Measurements from ENCODE around the gene ZNF32. TPM values are rescaled to one million over a fixed set of nuclear protein-coding genes. Genes with fewer than 3 reads are reported as not detected.

The ZNF32 gene
- total RNA-seq, 1 donor from 2014 or later, result 25.7 TPM

DNA sequence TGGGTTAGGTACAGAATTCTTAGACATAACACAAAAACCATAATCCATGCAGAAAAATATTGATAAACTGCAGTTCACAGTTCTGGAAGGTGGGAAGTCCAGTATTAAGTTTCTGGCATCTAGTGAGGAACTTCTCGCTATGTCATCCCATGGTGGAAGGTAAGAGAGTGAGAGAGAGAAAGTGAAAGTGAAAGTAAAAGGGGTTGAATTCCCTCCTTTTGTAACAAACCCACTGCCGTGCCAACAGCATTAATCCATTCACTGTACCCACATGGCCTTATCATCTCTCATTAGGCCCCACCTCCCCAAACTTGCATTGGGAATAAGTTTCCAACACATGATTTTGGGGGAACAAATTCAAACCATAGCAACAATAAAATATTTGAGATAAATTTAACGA, 25.3 kb downstream of the ZNF32 start:
- H3K4me3 Mint-ChIP-seq (ENCODE audit: unreplicated experiment), result no peak overlapping the region
- DNase-seq (ENCODE audit: low spot score), result no peak

DNA sequence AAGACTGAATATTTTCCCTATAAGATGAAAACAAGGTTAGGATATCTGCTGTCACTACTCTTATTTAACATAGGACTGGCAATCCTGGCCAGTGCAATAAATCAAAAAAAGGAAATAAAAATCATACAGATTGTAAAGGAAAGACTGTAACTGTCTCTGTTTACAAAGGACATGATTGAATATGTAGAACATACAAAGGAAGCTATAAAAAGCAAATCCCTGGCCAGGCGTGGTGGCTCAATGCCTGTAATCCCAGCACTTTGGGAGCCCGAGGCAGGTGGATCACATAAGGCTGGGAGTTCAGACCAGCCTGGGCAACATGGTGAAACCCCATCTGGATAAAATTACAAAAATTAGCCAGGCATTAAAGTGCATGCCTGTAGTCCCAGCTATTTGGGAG, 26.6 kb downstream of the ZNF32 start:
- TF ChIP-seq, protein P1, sequence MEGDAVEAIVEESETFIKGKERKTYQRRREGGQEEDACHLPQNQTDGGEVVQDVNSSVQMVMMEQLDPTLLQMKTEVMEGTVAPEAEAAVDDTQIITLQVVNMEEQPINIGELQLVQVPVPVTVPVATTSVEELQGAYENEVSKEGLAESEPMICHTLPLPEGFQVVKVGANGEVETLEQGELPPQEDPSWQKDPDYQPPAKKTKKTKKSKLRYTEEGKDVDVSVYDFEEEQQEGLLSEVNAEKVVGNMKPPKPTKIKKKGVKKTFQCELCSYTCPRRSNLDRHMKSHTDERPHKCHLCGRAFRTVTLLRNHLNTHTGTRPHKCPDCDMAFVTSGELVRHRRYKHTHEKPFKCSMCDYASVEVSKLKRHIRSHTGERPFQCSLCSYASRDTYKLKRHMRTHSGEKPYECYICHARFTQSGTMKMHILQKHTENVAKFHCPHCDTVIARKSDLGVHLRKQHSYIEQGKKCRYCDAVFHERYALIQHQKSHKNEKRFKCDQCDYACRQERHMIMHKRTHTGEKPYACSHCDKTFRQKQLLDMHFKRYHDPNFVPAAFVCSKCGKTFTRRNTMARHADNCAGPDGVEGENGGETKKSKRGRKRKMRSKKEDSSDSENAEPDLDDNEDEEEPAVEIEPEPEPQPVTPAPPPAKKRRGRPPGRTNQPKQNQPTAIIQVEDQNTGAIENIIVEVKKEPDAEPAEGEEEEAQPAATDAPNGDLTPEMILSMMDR (IDR thresholded peaks at IDR 0.05; ENCODE audit: unreplicated experiment), result no peak
- Mint-ChIP-seq H3K4me1 (ENCODE audit: unreplicated experiment) (no peaks in the 10 kb centered on the region), H3K9me3 (ENCODE audit: unreplicated experiment) (no peaks in the 10 kb centered on the region), H3K4me3 (ENCODE audit: unreplicated experiment) (no peak overlapping the region), H3K27ac (ENCODE audit: unreplicated experiment) (no peak overlapping the region), H3K36me3 (ENCODE audit: low read depth, unreplicated experiment) (peaks cover 4% of the 10 kb centered on the region), H3K27me3 (ENCODE audit: unreplicated experiment) (peaks cover 2% of the 10 kb centered on the region)
- DNase-seq (ENCODE audit: low spot score), result no peak

More for the DNA sequence above, 25.3 kb downstream of the ZNF32 start:
- H3K9me3 Mint-ChIP-seq (ENCODE audit: unreplicated experiment), result peaks cover 2% of the 10 kb centered on the region
- H3K36me3 Mint-ChIP-seq (ENCODE audit: low read depth, unreplicated experiment), result no peaks in the 10 kb centered on the region
- no peak overlapping the region for H3K27ac Mint-ChIP-seq (ENCODE audit: unreplicated experiment)
- TF ChIP-seq, protein P1 (IDR thresholded peaks at IDR 0.05; ENCODE audit: unreplicated experiment), result no peak
- peaks cover 3% of the 10 kb centered on the region for H3K27me3 Mint-ChIP-seq (ENCODE audit: unreplicated experiment)
- no peaks in the 10 kb centered on the region for H3K4me1 Mint-ChIP-seq (ENCODE audit: unreplicated experiment)

DNA sequence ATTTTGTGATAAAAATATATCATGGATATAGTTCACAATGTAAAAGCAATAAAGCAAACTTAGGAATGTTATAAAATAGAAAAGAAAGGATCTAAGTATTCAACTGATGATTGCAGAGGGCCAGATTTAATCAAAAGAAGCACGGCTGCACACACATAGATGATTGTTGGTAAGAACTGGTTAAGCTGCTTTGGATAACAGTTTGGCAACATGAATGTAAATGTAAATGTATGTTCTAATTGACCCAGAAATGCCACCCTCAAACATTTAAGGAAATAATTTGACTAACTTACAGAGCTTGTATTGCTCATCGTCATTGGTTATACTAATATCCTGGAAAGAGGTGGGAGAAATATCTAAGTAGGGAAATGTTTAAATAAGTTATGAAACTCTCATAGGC, 29.3 kb downstream of the ZNF32 start:
- TF ChIP-seq, protein P1 (IDR thresholded peaks at IDR 0.05; ENCODE audit: unreplicated experiment), result no peak
- H3K4me1 Mint-ChIP-seq (ENCODE audit: unreplicated experiment), result no peaks in the 10 kb centered on the region
- H3K27me3 Mint-ChIP-seq (ENCODE audit: unreplicated experiment), result no peaks in the 10 kb centered on the region
- no peak overlapping the region for H3K27ac Mint-ChIP-seq (ENCODE audit: unreplicated experiment)
- peaks cover 21% of the 10 kb centered on the region for H3K36me3 Mint-ChIP-seq (ENCODE audit: low read depth, unreplicated experiment)
- H3K4me3 Mint-ChIP-seq (ENCODE audit: unreplicated experiment), result no peak overlapping the region
- no peak for DNase-seq (ENCODE audit: low spot score)
- H3K9me3 Mint-ChIP-seq (ENCODE audit: unreplicated experiment), result no peaks in the 10 kb centered on the region

DNA sequence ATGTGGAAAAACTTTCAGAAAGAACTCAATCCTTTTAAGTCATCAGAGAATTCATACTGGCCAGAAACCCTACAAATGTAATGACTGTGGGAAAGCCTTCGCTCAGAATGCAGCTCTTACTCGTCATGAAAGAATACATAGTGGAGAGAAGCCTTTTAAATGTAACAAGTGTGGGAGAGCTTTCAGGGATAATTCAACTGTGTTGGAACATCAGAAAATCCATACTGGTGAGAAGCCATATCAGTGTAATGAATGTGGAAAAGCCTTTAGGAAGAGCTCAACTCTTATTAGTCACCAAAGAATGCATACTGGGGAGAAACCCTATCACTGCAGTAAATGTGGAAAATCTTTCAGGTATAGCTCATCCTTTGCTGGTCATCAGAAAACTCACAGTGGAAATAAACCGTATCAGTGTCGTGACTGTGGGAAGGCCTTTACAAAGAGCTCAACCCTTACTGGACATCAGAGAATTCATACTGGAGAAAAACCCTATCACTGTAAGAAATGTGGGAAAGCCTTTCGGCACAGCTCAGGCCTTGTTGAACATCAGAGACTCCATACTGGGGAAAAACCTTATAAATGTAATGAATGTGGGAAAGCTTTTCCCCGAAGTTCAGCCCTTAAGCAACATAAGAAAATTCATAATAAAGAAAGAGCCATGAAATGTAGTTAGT, 31.8 kb downstream of the ZNF32 start:
- DNase-seq (ENCODE audit: low spot score), result no peak
- H3K27me3 Mint-ChIP-seq (ENCODE audit: unreplicated experiment), result no peaks in the 10 kb centered on the region
- no peaks in the 10 kb centered on the region for H3K9me3 Mint-ChIP-seq (ENCODE audit: unreplicated experiment)
- H3K4me1 Mint-ChIP-seq (ENCODE audit: unreplicated experiment), result no peaks in the 10 kb centered on the region
- TF ChIP-seq, protein P1 (IDR thresholded peaks at IDR 0.05; ENCODE audit: unreplicated experiment), result no peak
- no peak overlapping the region for H3K27ac Mint-ChIP-seq (ENCODE audit: unreplicated experiment)
- no peak overlapping the region for H3K4me3 Mint-ChIP-seq (ENCODE audit: unreplicated experiment)
- peaks cover 21% of the 10 kb centered on the region for H3K36me3 Mint-ChIP-seq (ENCODE audit: low read depth, unreplicated experiment)

DNA sequence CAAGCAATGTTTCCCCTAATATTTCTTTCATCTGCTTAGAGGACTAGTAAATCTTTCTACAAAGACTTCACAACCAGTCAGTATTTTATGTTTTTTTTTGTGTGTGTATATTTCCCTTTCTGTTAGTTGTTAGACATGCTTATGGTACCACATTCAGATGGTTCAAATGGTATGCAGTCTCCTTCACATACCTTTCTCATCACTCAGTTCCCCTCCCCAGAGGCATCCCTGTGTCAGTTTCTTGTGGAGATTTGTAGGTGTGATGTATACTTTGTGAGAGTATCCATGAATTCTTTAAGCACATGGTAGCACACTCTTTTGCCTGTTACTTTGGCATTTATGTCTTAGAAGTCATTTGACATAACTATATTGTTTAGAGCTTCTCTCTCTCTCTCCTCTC, 38.0 kb downstream of the ZNF32 start:
- no peak for DNase-seq (ENCODE audit: low spot score)
- Mint-ChIP-seq H3K36me3 (ENCODE audit: low read depth, unreplicated experiment) (peaks cover 5% of the 10 kb centered on the region), H3K4me3 (ENCODE audit: unreplicated experiment) (no peak overlapping the region), H3K27me3 (ENCODE audit: unreplicated experiment) (peaks cover 3% of the 10 kb centered on the region), H3K27ac (ENCODE audit: unreplicated experiment) (no peak overlapping the region), H3K4me1 (ENCODE audit: unreplicated experiment) (peaks cover 4% of the 10 kb centered on the region), H3K9me3 (ENCODE audit: unreplicated experiment) (no peaks in the 10 kb centered on the region)
- TF ChIP-seq, protein P1 (IDR thresholded peaks at IDR 0.05; ENCODE audit: unreplicated experiment), result no peak

Measured in endothelial cell (in vitro differentiated cells).